Ovary (tissue), 9 donors: ENCODE data around the gene RBM28. TPM values are rescaled to one million over a fixed set of nuclear protein-coding genes. Genes with fewer than 3 reads are reported as not detected.

Experiments used
- DNase-seq, 5 donors: peaks; one replicate each; pipeline ENCODE4 v3.0.0-alpha.2; 2019 to 2020
- H3K27ac ChIP-seq, 2 donors: fragments of 200-600 bp; one replicate each; pipeline versions ENCODE4 v1.5.1 to v1.8.0; 2019 to 2022
- H3K27me3 ChIP-seq: fragments of 200-600 bp; one replicate; pipeline ENCODE4 v1.8.0; 2022
- H3K36me3 ChIP-seq: fragments of 200-600 bp; sonication (generic); one replicate; pipeline ENCODE4 v1.5.1; 2019
- H3K4me1 ChIP-seq: one replicate; pipeline ENCODE4 v1.8.1; 2013; ENCODE audit warnings: mild to moderate bottlenecking, moderate library complexity; ENCODE audit not compliant: insufficient read depth
- H3K4me3 ChIP-seq: fragments of 200-600 bp; sonication (generic); one replicate; pipeline ENCODE4 v1.5.1; 2017
- H3K9me3 ChIP-seq, 2 donors: fragments of 200-600 bp in 1 of 2; sonication (generic) in 1 of 2; one replicate each; pipeline versions ENCODE4 v1.5.1 to v1.8.1; 2013 to 2019; ENCODE audit warnings: mild to moderate bottlenecking in 1 of 2, moderate library complexity in 1 of 2
- CTCF ChIP-seq, 3 donors: fragments of 450-650 bp in 2 of 3; fragments of 200-600 bp in 1 of 3; IDR thresholded peaks; one replicate each; pipeline versions ENCODE4 v1.5.1 to v1.8.0; 2016 to 2022; ENCODE audit warnings: antibody characterized with exemption in 3 of 3, mild to moderate bottlenecking in 1 of 3
- EP300 ChIP-seq: sonication (generic); formaldehyde crosslinking; IDR thresholded peaks from one replicate; pipeline ENCODE4 v1.6.1; 2017; ENCODE audit warnings: antibody characterized with exemption
- POLR2A ChIP-seq: fragments of 450-650 bp; IDR thresholded peaks from one replicate; pipeline ENCODE4 v1.6.1; 2017; ENCODE audit warnings: antibody characterized with exemption, mild to moderate bottlenecking, moderate library complexity
- WGBS, 3 donors: extraction: QIAGEN DNeasy Blood & Tissue Kit in 1 of 3; methylation state at CpG; one replicate each; pipeline versions ENCODE4 v1.1.5 to v1.1.7; 2013 to 2017; 5-methylcytosine and 5-hydroxymethylcytosine counted together
- intact Hi-C, 4 donors: fragments of 100-400 bp; cut with DNase I; formaldehyde crosslinking; loops; one replicate each; pipeline versions ENCODE4 v1.11.0 to v1.15.1; 2022 to 2023
- polyA plus RNA-seq, 2 donors: library from polyadenylated mRNA; stranded (reverse); fragments of 200-250 nt in 1 of 2; fragments of 350-450 nt in 1 of 2; fragmentation: Illumina TruSeq in 1 of 2; extraction: RNeasy Lipid Tissue Mini Kit (QIAGEN cat#74804) in 1 of 2; gene quantifications; one replicate each; pipeline ENCODE4 v1.2.3, GENCODE V29; 2013 to 2014
- total RNA-seq, 7 donors: library from RNA; depleted of rRNA in 2 of 7; stranded (reverse); fragments of >200 nt in 2 of 7; fragmentation: NEBNext Ultra II Directional in 3 of 7; extraction: Animal tissue kit (Norgen Biotek cat#: 25700) in 3 of 7; gene quantifications; one replicate each; pipeline versions ENCODE4 v1.1.0 to v1.2.4, GENCODE V29; 2016 to 2023
- donor health status: DM: no; HTN: no; CAD: no; lungs with moderate emphysema.
- donor health status: DM: no; HTN: no; CAD: no.
- donor health status: Bipolar disorder and iron deficiency.
- donor health status: DM: yes; HTN: yes; CAD: no.
- donor health status: DM: no; HTN: no; CAD: no.
- donor health status: DM: yes; HTN: yes; CAD: no.

RBM28 gene
- total and polyA plus RNA-seq, 9 donors: 13.6 to 50.8 (median 33.1) TPM

- TF ChIP-seq CTCF (IDR thresholded peaks at IDR 0.05) (no peak), EP300 (no peak)
- Histone ChIP-seq H3K36me3 (no peaks in the 10 kb centered on the region), H3K4me1 (no peaks in the 10 kb centered on the region), H3K9me3 (no peaks in the 10 kb centered on the region), H3K27me3 (no peaks in the 10 kb centered on the region), H3K4me3 (no peak overlapping the region), H3K27ac (no peak overlapping the region)
- intact Hi-C loops: no loop called here
- DNase-seq: no peak
- 94 to 96% (median 95%) methylated on average over 5 of the region's 5 CpGs for WGBS, 3 donors
These were observed 33.7 kb downstream of the RBM28 start for GRCh38 chr7:128309976-128310375.

- intact Hi-C loops: no loop called here
- TF ChIP-seq POLR2A (no peak), CTCF (IDR thresholded peaks at IDR 0.05) (no peak), EP300 (no peak)
- Histone ChIP-seq H3K27me3 (no peaks in the 10 kb centered on the region), H3K27ac (no peak overlapping the region), H3K36me3 (no peaks in the 10 kb centered on the region), H3K9me3 (no peaks in the 10 kb centered on the region), H3K4me3 (no peak overlapping the region), H3K4me1 (no peaks in the 10 kb centered on the region)
- WGBS, 3 donors: 94 to 95% (median 95%) methylated on average over 6 of the region's 6 CpGs
- DNase-seq: no peak
These were observed 34.6 kb downstream of the RBM28 start for GRCh38 chr7:128309124-128309523.

- intact Hi-C loops: no loop called here
- Histone ChIP-seq H3K36me3 (no peaks in the 10 kb centered on the region), H3K27ac (no peak overlapping the region), H3K27me3 (no peaks in the 10 kb centered on the region), H3K4me1 (no peaks in the 10 kb centered on the region), H3K4me3 (no peak overlapping the region), H3K9me3 (no peaks in the 10 kb centered on the region)
- 83 to 94% (median 83%) methylated on average over 2 of the region's 2 CpGs for WGBS, 3 donors
- DNase-seq: no peak
- TF ChIP-seq EP300: no peak
- TF ChIP-seq CTCF (IDR thresholded peaks at IDR 0.05): no peak
- TF ChIP-seq POLR2A: no peak
These were observed 36.6 kb downstream of the RBM28 start for GRCh38 chr7:128307061-128307460.

- H3K9me3 ChIP-seq: no peaks in the 10 kb centered on the region
- no peaks in the 10 kb centered on the region for H3K36me3 ChIP-seq
- no peak overlapping the region for H3K4me3 ChIP-seq
- no peak for DNase-seq
- no peaks in the 10 kb centered on the region for H3K27me3 ChIP-seq
- no peak overlapping the region for H3K27ac ChIP-seq
- intact Hi-C loops: no loop called here
- TF ChIP-seq CTCF (IDR thresholded peaks at IDR 0.05): no peak
- TF ChIP-seq EP300: no peak
- no peak for TF ChIP-seq POLR2A
- no peaks in the 10 kb centered on the region for H3K4me1 ChIP-seq
- 91 to 100% (median 94%) methylated on average over 1 of the region's 1 CpG for WGBS, 3 donors
These were observed 39.5 kb downstream of the RBM28 start for GRCh38 chr7:128304212-128304611.

- DNase-seq: no peak
- intact Hi-C loops: no loop called here
- Histone ChIP-seq H3K9me3 (no peaks in the 10 kb centered on the region), H3K36me3 (no peaks in the 10 kb centered on the region), H3K4me3 (no peak overlapping the region), H3K4me1 (no peaks in the 10 kb centered on the region), H3K27ac (no peak overlapping the region), H3K27me3 (no peaks in the 10 kb centered on the region)
- TF ChIP-seq EP300 (no peak), POLR2A (no peak), CTCF (IDR thresholded peaks at IDR 0.05) (no peak)
- 78 to 82% (median 79%) methylated on average over 5 of the region's 5 CpGs for WGBS, 3 donors
These were observed 40.1 kb downstream of the RBM28 start for GRCh38 chr7:128303643-128304042.
